Measurements from ENCODE around the gene TREX2. TPM values are rescaled to one million over a fixed set of nuclear protein-coding genes. Genes with fewer than 3 reads are reported as not detected.

Gene TREX2
- total and polyA plus RNA-seq, 2 of the 4 experiments (the other 2 are of a cell fraction) = 0.36 to 0.84 TPM

- Histone ChIP-seq H3K4ac (ENCODE audit: low read depth, low read length) (no peak overlapping the region), H2BK20ac (ENCODE audit: low read depth, low read length) (no peak overlapping the region), H4K91ac (ENCODE audit: insufficient read depth, low read depth, low read length) (no peak overlapping the region), H4K5ac (ENCODE audit: low read depth, low read length) (no peak overlapping the region), H3K27me3 (ENCODE audit: control insufficient read depth, insufficient read depth, low read length) (peaks cover 6% of the 10 kb centered on the region; the same call in 1 of the 2 replicates), H4K20me1 (ENCODE audit: insufficient read depth, low read length) (no peaks in the 10 kb centered on the region), H3K4me1 (ENCODE audit: control insufficient read depth, insufficient read depth, low read length) (no peaks in the 10 kb centered on the region), H3K9me3 (ENCODE audit: control insufficient read depth, insufficient read depth, low read length) (no peaks in the 10 kb centered on the region; the same call in 1 of the 2 replicates), H4K8ac (ENCODE audit: low read depth in 2 of 2, low read length in 2 of 2) (no peak overlapping the region), H3K9me1 (ENCODE audit: insufficient read depth, low read length) (no peaks in the 10 kb centered on the region), H3K27ac (ENCODE audit: insufficient read depth, low read length) (no peak overlapping the region), H3K23ac (ENCODE audit: low read depth, low read length) (no peak overlapping the region), H3K9ac (ENCODE audit: low read depth, low read length) (no peak overlapping the region), H3K4me3 (ENCODE audit: insufficient read depth, low read depth, low read length) (no peak overlapping the region), H3K56ac (ENCODE audit: extremely low read depth, insufficient read depth, low read length) (no peak overlapping the region), H3K36me3 (ENCODE audit: control insufficient read depth, insufficient read depth, low read length) (no peaks in the 10 kb centered on the region), H3K4me2 (ENCODE audit: low read depth, low read length) (no peak overlapping the region), H2AFZ (replicated peaks; ENCODE audit: low read length, poor library complexity) (no peak overlapping the region), H2BK15ac (ENCODE audit: low read depth, low read length) (no peak overlapping the region), H3K14ac (replicated peaks; ENCODE audit: low read depth, low read length) (no peak overlapping the region), H2BK120ac (ENCODE audit: low read depth, low read length) (no peak overlapping the region), H2BK5ac (ENCODE audit: low read depth, low read length, poor library complexity, severe bottlenecking) (no peak overlapping the region), H3K79me1 (ENCODE audit: low read depth in 1 of 2, low read length in 2 of 2) (no peaks in the 10 kb centered on the region), H3K18ac (ENCODE audit: low read depth, low read length) (no peak overlapping the region), H2AK5ac (ENCODE audit: low read depth, low read length) (no peak overlapping the region), H2AK9ac (replicated peaks; ENCODE audit: low read depth, low read length, poor library complexity) (no peak overlapping the region)
- dilution Hi-C loops (cut with HindIII; ENCODE audit: low sequenced_read_pairs, unreplicated experiment) = no loop called here
- in situ Hi-C loops (cut with MboI; ENCODE audit: low sequenced_read_pairs) = loop anchor here (25.0 kb wide), 1 partner anchor 220 kb away; the partner anchor contains the start of gene MAGEA1
- TF ChIP-seq NFE2L2 (IDR thresholded peaks at IDR 0.05; ENCODE audit: low read depth, low read length) = no peak
- no peak for TF ChIP-seq SMC3 (IDR thresholded peaks at IDR 0.05; ENCODE audit: low read depth, low read length)
- no peak for TF ChIP-seq RAD21 (IDR thresholded peaks at IDR 0.05; ENCODE audit: low read length)
- no peak for TF ChIP-seq RCOR1 (IDR thresholded peaks at IDR 0.05; ENCODE audit: insufficient replicate concordance, low read length)
- no peak for TF ChIP-seq MAZ (IDR thresholded peaks at IDR 0.05; ENCODE audit: borderline replicate concordance, low read depth, low read length)
- no peak for TF ChIP-seq FOS (IDR thresholded peaks at IDR 0.05; ENCODE audit: low read depth, low read length)
- TF ChIP-seq USF2 (IDR thresholded peaks at IDR 0.05; ENCODE audit: low read depth, low read length) = no peak
- no peak for TF ChIP-seq ELK1 (IDR thresholded peaks at IDR 0.05; ENCODE audit: borderline replicate concordance, low read depth, low read length)
- TF ChIP-seq CTCF (conservative IDR thresholded peaks at IDR 0.05; ENCODE audit: low read depth, low read length) = no peak
- TF ChIP-seq RFX5 (IDR thresholded peaks at IDR 0.05; ENCODE audit: low read depth, low read length) = no peak
- ATAC-seq (ENCODE audit: low read depth) (no peak), DNase-seq (no peak)
- ChIA-PET POLR2A (ENCODE audit: unreplicated experiment) (no interaction called here), CTCF (no interaction called here)
- 64% methylated on average over 4 of the region's 7 CpGs; no CpG with 5 or more reads in 1 of the 2 experiments for WGBS, 2 experiments (ENCODE audit: extremely low coverage in 2 of 2, insufficient read length in 1 of 2)
- BruUV-seq (replicated peaks) = no TSS peak
- intact Hi-C loops (cut with micrococcal nuclease) = no loop called here
Observed at GRCh38 chrX:153406903-153407302, 39.0 kb downstream of the TREX2 start.

All from IMR-90 (cell line).